Fibroblast of lung (primary cell): ENCODE data around the gene TMEM178A.

Experiments
- CTCF ChIP-seq, 2 donors: IDR thresholded peaks in 1 of 2; conservative IDR thresholded peaks in 1 of 2; 1 replicate in 1 of 2; 2 replicates in 1 of 2; pipeline ENCODE4 v1.5.1; 2011 to 2012; ENCODE audit warnings: low read length in 2 of 2, control low read depth in 1 of 2, inconsistent platforms in 1 of 2, low read depth in 1 of 2, mild to moderate bottlenecking in 1 of 2
- EZH2 ChIP-seq: IDR thresholded peaks from 2 replicates; pipeline ENCODE4 v1.5.1; 2012; ENCODE audit warnings: low read length, control low read depth, mild to moderate bottlenecking; ENCODE audit errors: missing control alignments

GRCh38 chr2:39631718-39632117 lies 34.0 kb upstream of the TMEM178A start:
- TF ChIP-seq CTCF (conservative IDR thresholded peaks at IDR 0.05 in 1 of 2, IDR thresholded peaks at IDR 0.05 in 1 of 2; ENCODE audit: low read depth in 1 of 2, low read length in 2 of 2): no peak
- TF ChIP-seq EZH2: no peak
